Kidney glomerular epithelial cell (primary cell): ENCODE measurements around the gene IL6R.
"Not testable (repeated sequence)": the region's sequence is repeated elsewhere in the genome, so short reads cannot be mapped to it uniquely, and the experiment has no call there.

Experiments
- DNase-seq: peaks from one replicate; lab custom pipeline; 2025; lab: John Stamatoyannopoulos, UW

IL6R gene

GRCh38 chr1:154483941-154484803, 79.0 kb downstream of the IL6R start:
- peak; percentile 99 for DNase-seq

- DNase-seq, result no peak
These were observed 80.0 kb downstream of the IL6R start for GRCh38 chr1:154485106-154485505.

- DNase-seq, result no peak
These were observed 80.9 kb downstream of the IL6R start for GRCh38 chr1:154485910-154486496.

GRCh38 chr1:154486756-154487155, 81.6 kb downstream of the IL6R start:
- not testable (repeated sequence) for DNase-seq

- no peak for DNase-seq
These were observed 83.8 kb downstream of the IL6R start for GRCh38 chr1:154488922-154489321.

- no peak for DNase-seq
These were observed 84.6 kb downstream of the IL6R start for GRCh38 chr1:154489695-154490274.

GRCh38 chr1:154490317-154490716, 85.2 kb downstream of the IL6R start:
- no peak for DNase-seq

GRCh38 chr1:154492115-154492514, 87.0 kb downstream of the IL6R start:
- DNase-seq, result no peak

- DNase-seq, result no peak
These were observed 88.1 kb downstream of the IL6R start for GRCh38 chr1:154493276-154493675.

GRCh38 chr1:154495496-154496273, 90.5 kb downstream of the IL6R start:
- no peak for DNase-seq

GRCh38 chr1:154496383-154496782, 91.2 kb downstream of the IL6R start:
- no peak for DNase-seq

- no peak for DNase-seq
These were observed 92.1 kb downstream of the IL6R start for GRCh38 chr1:154497026-154497806.

- no peak for DNase-seq
These were observed 94.3 kb downstream of the IL6R start for GRCh38 chr1:154499446-154499845.

- no peak for DNase-seq
These were observed 95.4 kb downstream of the IL6R start for GRCh38 chr1:154500533-154500932.

- DNase-seq, result no peak
These were observed 96.4 kb downstream of the IL6R start for GRCh38 chr1:154501423-154502065.

- DNase-seq, result no peak
These were observed 97.1 kb downstream of the IL6R start, which contains the start of the genes SHE and TDRD10 for GRCh38 chr1:154502066-154502743. TSS of gene SHE (minus strand) at chr1:154502412. CDS start at chr1:154502026, 386 bp downstream. TSS of gene TDRD10 (plus strand) at chr1:154502219. CDS start at chr1:154506904, 4,685 bp downstream.

GRCh38 chr1:154502744-154503115, 97.6 kb downstream of the IL6R start:
- no peak for DNase-seq

GRCh38 chr1:154503898-154504297, 98.8 kb downstream of the IL6R start:
- no peak for DNase-seq

GRCh38 chr1:154512760-154513159, 107.6 kb downstream of the IL6R start:
- DNase-seq, result no peak

GRCh38 chr1:154514066-154514553, 109.0 kb downstream of the IL6R start:
- DNase-seq, result no peak
